C4-2B (cell line): ENCODE measurements around the gene GALK2.

Source experiments
- ZFX ChIP-seq: fragments of 450-650 bp; IDR thresholded peaks from 2 replicates; pipeline ENCODE4 v1.6.1; 2017
- TF ChIP-seq, protein P1 (sequence below): fragments of 450-650 bp; conservative IDR thresholded peaks from 2 replicates; pipeline ENCODE4 v1.5.1; 2017; ENCODE audit warnings: mild to moderate bottlenecking

GRCh38 chr15:49196856-49197255, 26.8 kb downstream of the GALK2 start:
- TF ChIP-seq, protein P1, sequence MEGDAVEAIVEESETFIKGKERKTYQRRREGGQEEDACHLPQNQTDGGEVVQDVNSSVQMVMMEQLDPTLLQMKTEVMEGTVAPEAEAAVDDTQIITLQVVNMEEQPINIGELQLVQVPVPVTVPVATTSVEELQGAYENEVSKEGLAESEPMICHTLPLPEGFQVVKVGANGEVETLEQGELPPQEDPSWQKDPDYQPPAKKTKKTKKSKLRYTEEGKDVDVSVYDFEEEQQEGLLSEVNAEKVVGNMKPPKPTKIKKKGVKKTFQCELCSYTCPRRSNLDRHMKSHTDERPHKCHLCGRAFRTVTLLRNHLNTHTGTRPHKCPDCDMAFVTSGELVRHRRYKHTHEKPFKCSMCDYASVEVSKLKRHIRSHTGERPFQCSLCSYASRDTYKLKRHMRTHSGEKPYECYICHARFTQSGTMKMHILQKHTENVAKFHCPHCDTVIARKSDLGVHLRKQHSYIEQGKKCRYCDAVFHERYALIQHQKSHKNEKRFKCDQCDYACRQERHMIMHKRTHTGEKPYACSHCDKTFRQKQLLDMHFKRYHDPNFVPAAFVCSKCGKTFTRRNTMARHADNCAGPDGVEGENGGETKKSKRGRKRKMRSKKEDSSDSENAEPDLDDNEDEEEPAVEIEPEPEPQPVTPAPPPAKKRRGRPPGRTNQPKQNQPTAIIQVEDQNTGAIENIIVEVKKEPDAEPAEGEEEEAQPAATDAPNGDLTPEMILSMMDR, result no peak
- no peak for TF ChIP-seq ZFX
